HG03159 (cell line): ENCODE results near the gene FHOD3.

Experiments used
- ATAC-seq: cut with Tn5 transposase; IDR thresholded peaks from one replicate; pipeline ENCODE4 v1.9.1; 2021; ENCODE audit warnings: mild to moderate bottlenecking, moderate library complexity; ENCODE audit not compliant: unreplicated experiment

FHOD3 gene

GRCh38 chr18:36580266-36580665 lies 282.8 kb downstream of the FHOD3 start:
- ATAC-seq = no peak

GRCh38 chr18:36580874-36581750 lies 283.6 kb downstream of the FHOD3 start:
- ATAC-seq = no peak

- no peak for ATAC-seq
These were observed 285.7 kb downstream of the FHOD3 start for GRCh38 chr18:36582988-36583745.

GRCh38 chr18:36589857-36590543 lies 292.5 kb downstream of the FHOD3 start:
- ATAC-seq = no peak

GRCh38 chr18:36590621-36591580 lies 293.4 kb downstream of the FHOD3 start:
- ATAC-seq = no peak

GRCh38 chr18:36592282-36592681 lies 294.8 kb downstream of the FHOD3 start:
- ATAC-seq = no peak

GRCh38 chr18:36593001-36593400 lies 295.5 kb downstream of the FHOD3 start:
- ATAC-seq = no peak

GRCh38 chr18:36593641-36594040 lies 296.1 kb downstream of the FHOD3 start:
- no peak for ATAC-seq

- no peak for ATAC-seq
These were observed 297.1 kb downstream of the FHOD3 start for GRCh38 chr18:36594621-36595020.

GRCh38 chr18:36595046-36595817 lies 297.7 kb downstream of the FHOD3 start:
- ATAC-seq = no peak

GRCh38 chr18:36595818-36596215 lies 298.3 kb downstream of the FHOD3 start:
- ATAC-seq = no peak

- ATAC-seq = no peak
These were observed 300.1 kb downstream of the FHOD3 start for GRCh38 chr18:36597636-36598035.

GRCh38 chr18:36600548-36600947 lies 303.0 kb downstream of the FHOD3 start:
- ATAC-seq = no peak

GRCh38 chr18:36601316-36601715 lies 303.8 kb downstream of the FHOD3 start:
- no peak for ATAC-seq

GRCh38 chr18:36602071-36602470 lies 304.6 kb downstream of the FHOD3 start:
- ATAC-seq = no peak

- ATAC-seq = no peak
These were observed 305.1 kb downstream of the FHOD3 start for GRCh38 chr18:36602620-36603019.

GRCh38 chr18:36608107-36608506 lies 310.6 kb downstream of the FHOD3 start:
- ATAC-seq = no peak

GRCh38 chr18:36610258-36610657 lies 312.7 kb downstream of the FHOD3 start:
- no peak for ATAC-seq

- ATAC-seq = no peak
These were observed 313.1 kb downstream of the FHOD3 start for GRCh38 chr18:36610661-36611060.

GRCh38 chr18:36613069-36613468 lies 315.6 kb downstream of the FHOD3 start:
- ATAC-seq = no peak
